Panc1 (cell line): ENCODE measurements around the gene SPTY2D1.

Experiments used
- POLR2AphosphoS5 ChIP-seq: IDR thresholded peaks from 2 replicates; pipeline ENCODE4 v1.6.1; 2012; ENCODE audit warnings: mild to moderate bottlenecking, low read depth, low read length, moderate library complexity
- TF ChIP-seq, protein P1 (sequence below): fragments of 450-650 bp; IDR thresholded peaks from 2 replicates; pipeline ENCODE4 v1.5.1; 2017; ENCODE audit warnings: mild to moderate bottlenecking

DNA sequence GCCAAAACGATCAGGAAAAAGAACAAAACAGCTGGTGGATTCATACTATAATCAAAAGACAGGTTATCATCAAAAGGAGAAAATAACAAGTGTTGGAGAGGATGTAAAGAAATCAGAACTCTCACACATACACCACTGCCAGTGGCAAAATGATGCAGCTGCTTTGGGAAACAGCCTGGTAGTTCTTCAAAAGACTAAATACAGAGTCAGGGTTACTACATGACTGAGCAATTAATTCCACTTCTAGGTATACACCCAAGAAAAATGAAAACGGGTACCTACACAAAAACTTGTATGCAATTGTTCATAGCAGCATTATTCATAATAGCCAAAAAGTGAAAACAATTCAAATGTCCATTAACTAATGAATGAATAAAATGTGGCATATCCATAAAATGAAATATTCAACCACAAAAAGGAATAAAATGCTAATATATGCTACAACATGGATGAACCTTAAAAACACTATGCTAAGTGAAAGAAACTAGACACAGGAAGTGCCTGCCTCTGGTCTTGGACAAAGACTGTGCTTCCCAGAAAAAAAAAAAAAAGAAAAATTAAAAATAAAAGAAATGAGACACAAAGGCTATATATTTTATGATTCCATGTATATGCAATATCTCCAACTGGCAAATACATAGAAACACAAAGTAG, 53.9 kb downstream of the SPTY2D1 start:
- TF ChIP-seq, protein P1, sequence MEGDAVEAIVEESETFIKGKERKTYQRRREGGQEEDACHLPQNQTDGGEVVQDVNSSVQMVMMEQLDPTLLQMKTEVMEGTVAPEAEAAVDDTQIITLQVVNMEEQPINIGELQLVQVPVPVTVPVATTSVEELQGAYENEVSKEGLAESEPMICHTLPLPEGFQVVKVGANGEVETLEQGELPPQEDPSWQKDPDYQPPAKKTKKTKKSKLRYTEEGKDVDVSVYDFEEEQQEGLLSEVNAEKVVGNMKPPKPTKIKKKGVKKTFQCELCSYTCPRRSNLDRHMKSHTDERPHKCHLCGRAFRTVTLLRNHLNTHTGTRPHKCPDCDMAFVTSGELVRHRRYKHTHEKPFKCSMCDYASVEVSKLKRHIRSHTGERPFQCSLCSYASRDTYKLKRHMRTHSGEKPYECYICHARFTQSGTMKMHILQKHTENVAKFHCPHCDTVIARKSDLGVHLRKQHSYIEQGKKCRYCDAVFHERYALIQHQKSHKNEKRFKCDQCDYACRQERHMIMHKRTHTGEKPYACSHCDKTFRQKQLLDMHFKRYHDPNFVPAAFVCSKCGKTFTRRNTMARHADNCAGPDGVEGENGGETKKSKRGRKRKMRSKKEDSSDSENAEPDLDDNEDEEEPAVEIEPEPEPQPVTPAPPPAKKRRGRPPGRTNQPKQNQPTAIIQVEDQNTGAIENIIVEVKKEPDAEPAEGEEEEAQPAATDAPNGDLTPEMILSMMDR, result no peak
- TF ChIP-seq POLR2AphosphoS5, result no peak
